Measurements from ENCODE around the gene OR1M1.

The OR1M1 gene

DNA sequence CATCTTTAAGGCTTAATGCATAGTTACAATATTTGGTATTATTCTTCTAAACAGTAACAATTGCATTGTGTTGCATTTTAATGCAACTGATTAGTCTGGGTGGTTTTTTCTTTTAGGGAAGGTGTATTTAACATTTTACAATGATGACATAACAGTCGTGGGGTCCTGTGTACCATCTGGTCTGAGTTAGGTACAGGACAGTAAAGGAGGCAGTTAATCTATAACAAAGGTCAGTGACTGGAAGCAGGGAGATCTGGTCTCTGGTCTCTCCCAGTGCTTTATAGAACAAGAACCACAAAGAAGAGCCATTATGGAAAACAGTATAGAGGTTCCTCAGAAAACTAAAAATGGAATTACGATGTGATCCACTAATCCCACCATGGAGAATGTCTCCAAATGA lies 23.1 kb downstream of the OR1M1 start:
- H3K4me1 ChIP-seq = no peaks in the 10 kb centered on the region
- no peak overlapping the region for H3K27ac ChIP-seq
- H3K36me3 ChIP-seq (ENCODE audit: control insufficient read depth, insufficient read depth, low read length) = no peaks in the 10 kb centered on the region
- no peak overlapping the region for H2AFZ ChIP-seq
- no peak overlapping the region for H3K4me2 ChIP-seq (ENCODE audit: low read length)
- no peak overlapping the region for H3K9ac ChIP-seq
- no peaks in the 10 kb centered on the region for H3K27me3 ChIP-seq (ENCODE audit: control insufficient read depth, insufficient read depth, low read length)
- TF ChIP-seq CTCF (IDR thresholded peaks at IDR 0.05) = no peak
- H3K4me3 ChIP-seq (ENCODE audit: low read depth, low read length) = no peak overlapping the region
- H3K9me3 ChIP-seq (ENCODE audit: control insufficient read depth, low read length) = no peaks in the 10 kb centered on the region
- H3K79me2 ChIP-seq = no peaks in the 10 kb centered on the region

GRCh38 chr19:9115307-9115813 lies 28.5 kb downstream of the OR1M1 start, which contains the start of gene OR7G1:
Gene OR7G1 (minus strand): TSS chr19:9115763. CDS start chr19:9115763, 0 bp downstream.
- Histone ChIP-seq H3K27ac (no peak within 1 kb of the TSS), H3K4me2 (ENCODE audit: low read length) (no peak within 1 kb of the TSS), H2AFZ (no peak within 1 kb of the TSS), H3K4me1 (no peaks in the 10 kb centered on the region), H3K36me3 (ENCODE audit: control insufficient read depth, insufficient read depth, low read length) (no peaks in the 10 kb centered on the region), H3K4me3 (ENCODE audit: low read depth, low read length) (no peak within 1 kb of the TSS), H3K9me3 (ENCODE audit: control insufficient read depth, low read length) (no peaks in the 10 kb centered on the region), H3K79me2 (no peaks in the 10 kb centered on the region), H3K9ac (no peak within 1 kb of the TSS), H3K27me3 (ENCODE audit: control insufficient read depth, insufficient read depth, low read length) (no peaks in the 10 kb centered on the region)
- no peak for TF ChIP-seq CTCF (IDR thresholded peaks at IDR 0.05)

GRCh38 chr19:9116547-9116946 lies 29.7 kb downstream of the OR1M1 start:
- Histone ChIP-seq H3K9me3 (ENCODE audit: control insufficient read depth, low read length) (no peaks in the 10 kb centered on the region), H3K9ac (no peak overlapping the region), H3K36me3 (ENCODE audit: control insufficient read depth, insufficient read depth, low read length) (no peaks in the 10 kb centered on the region), H3K4me2 (ENCODE audit: low read length) (no peak overlapping the region), H3K4me1 (no peaks in the 10 kb centered on the region), H3K27me3 (ENCODE audit: control insufficient read depth, insufficient read depth, low read length) (no peaks in the 10 kb centered on the region), H2AFZ (no peak overlapping the region), H3K27ac (no peak overlapping the region), H3K79me2 (no peaks in the 10 kb centered on the region), H3K4me3 (ENCODE audit: low read depth, low read length) (no peak overlapping the region)
- no peak for TF ChIP-seq CTCF (IDR thresholded peaks at IDR 0.05)

GRCh38 chr19:9126900-9127405 lies 40.1 kb downstream of the OR1M1 start, which contains the start of gene OR7G3:
Gene OR7G3 (minus strand): TSS chr19:9126950. CDS start chr19:9126950, 0 bp downstream.
- Histone ChIP-seq H3K27me3 (ENCODE audit: control insufficient read depth, insufficient read depth, low read length) (no peaks in the 10 kb centered on the region), H3K36me3 (ENCODE audit: control insufficient read depth, insufficient read depth, low read length) (no peaks in the 10 kb centered on the region), H3K4me3 (ENCODE audit: low read depth, low read length) (no peak within 1 kb of the TSS), H3K9ac (no peak within 1 kb of the TSS), H3K9me3 (ENCODE audit: control insufficient read depth, low read length) (no peaks in the 10 kb centered on the region), H3K79me2 (no peaks in the 10 kb centered on the region), H3K4me2 (ENCODE audit: low read length) (no peak within 1 kb of the TSS), H3K27ac (no peak within 1 kb of the TSS), H2AFZ (no peak within 1 kb of the TSS), H3K4me1 (no peaks in the 10 kb centered on the region)
- no peak for TF ChIP-seq CTCF (IDR thresholded peaks at IDR 0.05)

DNA sequence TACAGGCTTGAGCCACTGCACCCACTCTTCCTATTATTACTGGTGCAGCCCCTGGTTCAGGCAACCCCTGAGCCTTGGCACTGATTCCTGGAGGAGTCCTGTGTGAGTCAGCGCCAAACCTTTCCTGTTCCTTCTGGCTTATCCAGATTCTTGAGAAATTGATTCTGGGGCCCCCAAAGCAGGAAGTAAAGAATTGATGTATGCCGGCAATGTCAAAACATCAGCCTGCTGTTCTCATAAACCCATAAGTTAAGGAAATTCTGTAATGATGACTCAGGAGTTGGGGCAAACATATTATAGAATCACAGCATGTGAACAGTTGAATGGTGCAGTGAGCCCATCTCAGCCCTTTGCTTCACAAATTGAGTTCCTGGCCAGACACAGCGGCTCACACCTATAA lies 41.3 kb downstream of the OR1M1 start:
- H3K4me2 ChIP-seq (ENCODE audit: low read length) = no peak overlapping the region
- TF ChIP-seq CTCF (IDR thresholded peaks at IDR 0.05) = no peak
- no peaks in the 10 kb centered on the region for H3K79me2 ChIP-seq
- H3K27ac ChIP-seq = no peak overlapping the region
- no peaks in the 10 kb centered on the region for H3K9me3 ChIP-seq (ENCODE audit: control insufficient read depth, low read length)
- H3K27me3 ChIP-seq (ENCODE audit: control insufficient read depth, insufficient read depth, low read length) = no peaks in the 10 kb centered on the region
- H3K36me3 ChIP-seq (ENCODE audit: control insufficient read depth, insufficient read depth, low read length) = no peaks in the 10 kb centered on the region
- no peak overlapping the region for H2AFZ ChIP-seq
- no peaks in the 10 kb centered on the region for H3K4me1 ChIP-seq
- no peak overlapping the region for H3K9ac ChIP-seq
- H3K4me3 ChIP-seq (ENCODE audit: low read depth, low read length) = no peak overlapping the region

Measured in parathyroid adenoma (tissue), 2 donors.